HG03025 (cell line): ENCODE data around the gene ZNF44.
"Not testable (repeated sequence)": the region's sequence is repeated elsewhere in the genome, so short reads cannot be mapped to it uniquely, and the experiment has no call there.

Experiments used
- ATAC-seq: cut with Tn5 transposase; IDR thresholded peaks from one replicate; pipeline ENCODE4 v1.9.1; 2021; ENCODE audit warnings: mild to moderate bottlenecking, moderate library complexity; ENCODE audit not compliant: unreplicated experiment, low FRiP score

The ZNF44 gene

DNA sequence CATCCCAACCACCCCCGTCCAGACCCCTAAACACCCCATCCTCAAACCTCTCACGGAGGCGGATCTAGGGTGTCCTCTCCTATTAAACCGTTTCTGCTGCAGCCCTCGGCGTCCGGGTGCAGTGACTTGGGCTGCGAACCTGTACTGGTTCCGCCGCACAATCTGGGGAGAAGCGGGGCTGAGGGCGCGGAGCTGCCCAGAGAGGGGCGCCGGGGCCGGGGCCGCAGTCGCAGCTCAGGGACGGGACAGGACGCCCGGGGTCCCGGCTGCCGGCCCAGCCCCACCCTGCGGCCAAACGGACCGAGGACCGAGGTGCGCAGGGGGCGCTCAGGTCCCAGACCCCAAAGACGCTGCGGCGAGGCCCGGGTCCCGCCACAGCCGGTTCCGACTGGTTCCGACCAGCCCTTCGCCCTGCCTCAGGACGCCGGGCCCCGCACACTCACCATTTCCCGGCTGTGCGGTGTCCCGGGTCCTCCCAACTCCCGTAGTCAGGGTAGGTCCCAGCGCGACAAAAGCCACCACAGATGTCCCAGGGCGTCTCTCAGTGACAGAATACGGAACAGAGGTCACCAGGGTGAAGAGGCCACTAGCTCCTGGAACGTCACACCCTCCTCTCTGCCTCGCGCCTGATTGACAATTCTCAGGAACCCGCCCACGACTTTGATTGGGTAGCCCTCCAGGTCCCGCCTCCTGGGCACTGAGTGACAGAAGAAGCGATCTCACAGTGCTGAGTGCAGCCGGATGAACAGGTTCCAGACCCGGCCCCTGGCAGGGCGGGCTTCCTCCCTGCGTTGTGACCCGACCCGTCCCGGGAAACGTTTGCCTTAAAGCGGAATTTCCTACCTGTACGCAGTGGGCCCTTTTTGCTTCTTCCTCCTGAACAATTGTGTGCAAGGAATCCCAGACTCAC is at the start of gene ZNF44:
Gene ZNF44, minus strand, starts transcription at position 635 of the 910 bp plus-strand sequence. Its CDS starts 189 bp downstream, at position 446.
- peak; percentile 85 for ATAC-seq

DNA sequence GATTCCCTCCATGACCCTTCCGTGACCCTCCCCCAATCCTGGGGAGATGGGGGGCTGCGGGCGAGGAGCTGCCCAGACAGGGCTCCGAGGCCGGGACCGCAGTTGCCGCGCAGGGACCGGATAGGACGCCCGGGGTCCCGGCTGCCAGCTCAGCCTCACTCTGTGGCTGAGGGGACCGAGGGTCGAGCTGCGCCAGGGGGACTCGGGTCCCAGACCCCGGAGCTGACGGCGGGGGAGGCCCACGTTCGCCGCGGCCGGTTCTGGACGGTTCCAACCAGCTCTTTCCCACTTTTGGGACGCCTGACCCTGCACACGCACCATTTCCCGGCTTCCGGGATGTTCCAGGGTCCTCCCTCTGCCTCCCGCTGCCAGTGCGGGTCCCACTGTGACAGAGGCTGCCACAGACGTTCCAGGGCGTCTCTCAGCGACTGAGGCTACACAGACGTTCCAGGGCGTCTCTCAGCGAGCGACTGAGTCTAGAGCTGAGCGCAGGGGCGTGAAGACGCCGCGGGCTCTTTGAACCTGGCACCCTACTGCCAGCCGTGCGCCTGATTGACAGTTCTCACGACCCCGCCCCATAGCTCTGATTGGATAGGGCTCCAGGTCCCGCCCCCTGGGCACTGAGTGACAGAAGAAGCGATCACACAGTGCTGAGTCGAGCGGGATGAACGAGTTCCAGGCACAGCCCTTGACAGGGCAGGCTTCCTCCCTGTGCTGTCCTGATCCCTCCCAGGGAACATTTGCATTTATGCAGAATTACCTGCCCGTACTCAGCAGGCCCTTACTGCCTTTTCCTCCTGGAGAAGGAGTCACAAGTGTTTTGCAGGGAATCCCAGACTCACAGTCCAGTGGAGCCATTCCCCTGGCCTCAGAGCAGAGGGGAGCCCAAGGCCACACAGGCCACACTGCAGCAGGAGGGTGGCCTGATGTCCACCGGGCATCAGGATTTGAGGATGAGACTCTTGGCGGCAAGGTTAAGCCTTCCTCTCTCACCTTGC is 38.8 kb upstream of the ZNF44 start, which contains the start of gene ZNF563:
Gene ZNF563, minus strand, starts transcription at position 472 of the 998 bp plus-strand sequence. Its CDS starts 151 bp downstream, at position 321.
- ATAC-seq: peak; percentile 88

DNA sequence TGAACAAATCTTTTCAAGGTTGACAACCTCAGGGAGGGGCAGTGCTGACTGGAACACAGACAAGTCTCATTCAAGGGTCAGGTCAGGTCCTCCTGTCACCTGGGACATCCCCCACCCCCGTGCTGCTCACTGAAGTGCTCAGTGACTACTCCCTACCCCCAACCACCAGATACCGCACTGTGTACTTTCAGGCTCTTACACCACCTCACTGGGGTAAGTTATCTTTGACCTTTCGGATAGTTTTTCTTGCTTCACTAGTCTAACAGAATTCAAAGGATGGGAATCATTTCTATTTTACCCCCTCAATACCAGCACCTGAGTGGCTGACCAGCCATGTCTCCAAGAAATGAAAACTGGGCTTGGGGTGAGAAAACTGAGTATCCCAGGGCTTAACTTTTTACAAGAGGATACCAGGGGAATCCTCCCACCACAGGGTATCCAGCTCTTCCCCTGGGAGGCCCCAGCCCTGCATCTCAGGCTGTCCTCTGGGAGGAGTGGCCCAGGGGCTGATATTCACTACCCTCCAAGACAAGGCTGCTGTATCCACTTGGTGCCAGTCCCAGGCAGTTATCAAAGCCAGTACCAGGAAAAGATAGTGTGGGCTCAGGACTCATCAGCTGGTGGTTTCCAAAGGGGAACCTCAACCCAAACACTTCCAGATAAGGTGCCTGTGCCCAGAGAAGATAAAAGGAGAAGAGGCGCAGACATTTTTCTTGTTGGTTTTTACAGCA is 36.7 kb upstream of the ZNF44 start:
- no peak for ATAC-seq

DNA sequence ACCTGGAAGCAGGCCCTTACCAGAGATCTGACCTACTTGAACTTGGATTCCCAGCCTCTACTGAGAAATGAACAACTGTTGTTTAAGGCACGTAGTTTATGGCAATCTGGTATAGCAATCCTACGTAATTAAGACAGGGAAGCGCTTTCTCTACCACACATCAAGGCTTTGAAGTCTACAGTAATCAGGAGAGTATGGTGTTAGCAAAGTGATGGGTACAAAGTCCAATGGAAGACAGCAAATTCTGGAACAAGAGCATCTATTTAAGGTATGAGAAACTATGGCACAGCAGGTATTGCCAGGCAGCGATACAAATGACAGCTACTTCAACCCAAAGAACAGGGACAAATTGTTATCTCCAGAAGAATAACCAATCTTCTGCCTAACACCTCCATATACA is 35.7 kb upstream of the ZNF44 start:
- ATAC-seq: no peak

DNA sequence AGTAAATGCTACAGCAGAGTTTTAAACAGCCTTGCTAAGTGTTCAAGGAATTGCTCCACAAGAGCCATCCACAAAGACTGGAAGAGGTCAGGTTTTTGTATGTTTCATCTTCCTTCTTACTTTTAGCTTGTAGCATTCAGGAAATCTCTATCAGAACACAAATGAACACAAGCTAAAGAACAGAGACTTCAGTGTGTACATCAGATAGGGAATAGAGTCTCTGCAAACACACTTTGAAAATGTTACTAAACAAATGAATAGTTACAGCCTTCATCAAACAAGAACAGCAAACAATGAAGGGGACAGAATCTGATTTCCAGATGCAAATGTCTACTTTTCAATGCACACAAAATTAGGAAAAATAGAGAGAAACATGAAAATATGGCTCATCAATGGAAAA is 31.0 kb upstream of the ZNF44 start:
- ATAC-seq: no peak

DNA sequence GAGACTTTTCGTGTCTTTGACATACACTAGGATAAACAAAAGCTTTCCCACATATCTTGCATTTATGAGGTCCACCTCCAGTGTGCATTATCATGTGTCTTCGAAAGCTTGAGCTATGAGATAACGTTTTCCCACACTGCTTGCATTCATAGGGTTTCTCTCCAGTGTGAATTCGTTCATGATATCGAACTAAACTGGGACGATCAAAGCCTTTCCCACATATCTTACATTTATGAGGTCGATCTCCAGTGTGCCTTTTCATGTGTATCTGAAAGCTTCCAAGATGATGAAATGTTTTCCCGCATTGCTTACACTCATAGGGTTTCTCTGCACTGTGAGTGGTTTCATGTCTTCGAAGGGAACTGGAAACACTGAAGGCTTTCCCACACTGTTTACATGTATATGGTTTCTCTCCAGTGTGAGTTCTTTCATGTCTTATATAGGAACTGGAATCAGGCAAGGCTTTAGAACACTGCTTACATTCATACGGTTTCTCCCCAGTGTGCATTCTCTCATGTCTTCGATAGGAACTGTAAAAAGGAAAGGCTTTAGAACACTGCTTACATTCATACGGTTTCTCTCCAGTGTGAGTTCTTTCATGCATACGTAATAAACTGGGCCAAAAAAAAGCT is 24.2 kb upstream of the ZNF44 start:
- no peak for ATAC-seq

DNA sequence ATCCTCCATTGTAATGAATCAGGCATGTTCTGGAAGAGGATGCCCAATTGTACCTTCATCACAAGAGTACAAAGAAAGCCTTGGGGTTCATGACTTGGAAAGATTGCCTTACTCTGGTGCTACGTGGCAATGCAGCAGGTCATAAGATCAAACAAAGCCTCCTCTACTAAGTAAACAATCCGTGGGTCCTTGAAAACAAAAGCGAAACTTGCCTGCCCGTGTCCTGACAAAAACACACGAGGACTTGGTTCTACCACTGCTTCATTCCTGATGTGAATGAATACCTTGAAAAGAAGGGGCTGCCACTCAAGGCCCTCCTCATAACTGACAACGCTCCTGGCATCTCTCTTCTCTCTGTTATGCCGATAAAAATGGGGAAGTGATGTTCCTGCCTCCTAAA is 19.9 kb upstream of the ZNF44 start:
- ATAC-seq: no peak

DNA sequence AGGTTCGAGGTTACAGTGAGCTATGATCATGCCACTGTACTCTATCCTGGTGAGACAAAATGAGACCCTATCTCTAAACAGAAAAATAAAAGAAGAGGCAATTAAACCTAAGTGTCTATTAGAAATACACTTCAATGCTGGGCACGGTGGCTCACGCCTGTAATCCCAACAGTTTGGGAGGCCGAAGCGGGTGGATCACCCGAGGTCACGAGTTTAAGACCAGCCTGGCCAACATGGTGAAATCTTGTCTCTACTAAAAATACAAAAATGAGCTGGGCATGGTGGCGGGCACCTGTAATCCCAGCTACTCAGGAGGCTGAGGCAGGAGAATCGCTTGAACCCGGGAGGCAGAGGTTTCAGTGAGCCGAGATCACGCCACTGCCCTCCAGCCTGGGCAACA is 14.2 kb upstream of the ZNF44 start:
- not testable (repeated sequence) for ATAC-seq

DNA sequence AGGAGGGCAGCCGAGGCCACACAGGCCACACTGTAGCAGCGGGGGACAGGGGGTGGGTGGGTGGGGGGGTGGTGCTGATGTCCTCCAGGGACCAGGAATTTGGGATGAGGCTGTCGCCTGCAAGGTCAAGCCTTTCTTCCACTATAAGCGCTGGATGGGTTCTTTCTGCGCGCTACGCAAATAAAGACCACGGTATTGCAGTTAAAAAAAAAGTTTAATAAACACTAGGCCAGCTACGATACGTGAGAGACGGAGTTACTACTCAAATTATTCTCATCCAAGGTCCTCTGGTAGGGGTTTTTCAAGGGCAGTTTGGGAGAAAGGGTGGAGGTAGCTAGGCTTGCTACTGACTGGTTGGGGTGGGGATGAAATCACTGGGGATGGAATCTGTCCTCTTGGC is 508 bp upstream of the ZNF44 start:
- ATAC-seq: no peak

DNA sequence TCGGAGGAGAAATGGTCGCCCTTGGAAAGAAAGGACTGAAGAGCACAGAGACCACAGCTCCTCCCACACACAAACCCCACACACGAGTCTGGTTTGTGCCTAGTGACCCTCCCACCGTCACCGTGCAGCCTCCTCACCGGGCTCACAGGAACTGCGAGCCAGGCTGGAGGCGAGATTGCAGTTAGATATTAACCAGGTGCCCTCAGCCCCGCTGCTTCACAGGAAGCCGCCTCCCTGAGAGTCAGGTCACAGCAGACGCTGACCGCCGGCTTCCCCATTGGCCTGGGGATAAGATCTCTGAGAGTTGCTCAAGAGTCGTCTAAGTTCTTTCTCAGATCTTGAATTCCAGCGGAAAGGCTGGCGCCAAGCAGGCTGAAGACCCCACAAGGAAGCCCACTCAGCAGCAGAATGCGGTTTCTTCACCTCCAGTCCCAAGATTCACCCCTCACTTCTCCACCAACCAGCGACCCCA is 870 bp downstream of the ZNF44 start:
- ATAC-seq: no peak

DNA sequence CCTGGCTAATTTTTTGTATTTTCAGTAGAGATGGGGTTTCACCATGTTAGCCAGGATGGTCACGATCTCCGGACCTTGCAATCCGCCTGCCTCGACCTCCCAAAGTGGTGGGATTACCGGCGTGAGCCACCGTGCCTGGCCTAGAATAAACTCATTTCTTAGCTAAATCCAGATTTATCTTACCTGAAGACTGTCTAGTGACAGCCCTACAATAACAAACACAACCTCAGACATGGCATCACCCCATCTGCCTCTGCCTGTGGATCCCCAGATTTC is 5.0 kb downstream of the ZNF44 start:
- no peak for ATAC-seq

DNA sequence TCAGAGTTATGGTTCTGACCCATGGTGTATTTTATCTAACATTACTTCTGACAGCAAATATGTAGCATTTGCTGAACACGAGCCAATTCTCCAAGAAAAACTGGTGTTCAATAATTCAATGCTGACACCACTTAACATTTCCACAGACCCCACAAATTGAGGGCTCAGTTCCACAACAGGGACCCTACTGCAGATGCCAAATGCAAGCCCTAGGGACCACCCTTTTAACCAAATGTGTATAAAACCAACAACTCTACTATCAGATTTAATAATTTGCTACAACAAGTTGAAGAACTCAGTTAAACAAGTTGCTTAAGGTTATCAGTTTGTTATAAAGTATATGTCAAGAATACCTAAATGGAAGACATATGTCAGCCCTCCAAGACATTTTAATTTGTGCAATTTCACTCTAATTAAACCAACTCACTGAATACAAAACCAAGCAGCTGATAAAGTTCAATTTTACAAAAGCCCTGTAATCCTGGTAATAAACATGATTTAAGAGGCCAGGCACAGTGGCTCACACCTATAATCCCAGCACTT is 6.7 kb downstream of the ZNF44 start:
- ATAC-seq: no peak

DNA sequence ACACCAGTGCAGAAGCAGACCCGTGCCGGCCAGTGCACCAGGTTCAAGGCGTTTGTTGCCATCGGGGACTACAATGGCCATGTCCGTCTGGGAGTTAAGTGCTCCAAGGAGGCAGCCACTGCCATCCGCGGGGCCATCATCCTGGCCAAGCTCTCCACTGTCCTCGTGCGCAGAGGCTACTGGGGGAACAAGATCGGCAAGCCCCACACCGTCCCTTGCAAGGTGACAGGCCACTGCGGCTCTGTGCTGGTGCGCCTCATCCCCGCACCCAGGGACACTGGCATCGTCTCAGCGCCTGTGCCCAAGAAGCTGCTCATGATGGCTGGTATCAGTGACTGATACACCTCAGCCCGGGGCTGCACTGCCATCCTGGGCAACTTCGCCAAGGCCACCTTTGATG is 10.1 kb downstream of the ZNF44 start:
- no peak for ATAC-seq

DNA sequence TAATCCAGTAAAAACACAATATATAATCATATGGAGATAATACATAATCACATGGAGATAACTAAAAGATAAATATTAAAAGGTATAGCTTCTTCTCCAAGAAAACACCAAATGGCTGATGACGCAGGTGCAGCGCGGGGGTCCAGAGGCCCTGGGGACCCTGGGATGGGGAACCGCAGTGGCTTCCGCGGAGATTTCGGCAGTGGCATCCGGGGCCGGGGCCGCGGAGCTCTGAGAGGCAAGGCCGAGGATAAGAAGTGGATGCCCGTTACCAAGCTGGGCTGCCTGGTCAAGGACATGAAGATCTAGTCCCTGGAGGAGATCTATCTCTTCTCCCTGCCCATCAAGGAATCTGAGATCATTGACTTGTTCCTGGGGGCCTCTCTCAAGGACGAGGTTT is 10.5 kb downstream of the ZNF44 start:
- ATAC-seq: no peak

DNA sequence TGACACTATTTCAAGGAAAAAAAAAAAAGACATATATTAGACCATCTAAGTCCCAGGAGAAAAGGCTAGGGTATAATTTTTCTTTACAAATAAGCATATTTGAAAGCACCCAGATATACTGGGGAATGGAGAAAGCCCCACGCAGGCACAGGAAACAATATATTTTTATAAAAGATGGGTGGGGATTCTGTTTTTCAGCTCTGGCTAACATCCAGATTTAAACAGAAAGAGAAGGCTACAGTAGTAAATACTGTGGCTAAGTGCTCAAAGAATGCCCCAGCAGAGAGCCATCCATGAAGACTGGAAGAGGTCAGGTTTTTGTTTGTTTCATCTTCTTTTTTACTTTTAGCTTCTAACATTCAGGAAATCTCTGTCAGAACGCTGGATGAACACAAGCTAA is 16.0 kb downstream of the ZNF44 start:
- no peak for ATAC-seq

DNA sequence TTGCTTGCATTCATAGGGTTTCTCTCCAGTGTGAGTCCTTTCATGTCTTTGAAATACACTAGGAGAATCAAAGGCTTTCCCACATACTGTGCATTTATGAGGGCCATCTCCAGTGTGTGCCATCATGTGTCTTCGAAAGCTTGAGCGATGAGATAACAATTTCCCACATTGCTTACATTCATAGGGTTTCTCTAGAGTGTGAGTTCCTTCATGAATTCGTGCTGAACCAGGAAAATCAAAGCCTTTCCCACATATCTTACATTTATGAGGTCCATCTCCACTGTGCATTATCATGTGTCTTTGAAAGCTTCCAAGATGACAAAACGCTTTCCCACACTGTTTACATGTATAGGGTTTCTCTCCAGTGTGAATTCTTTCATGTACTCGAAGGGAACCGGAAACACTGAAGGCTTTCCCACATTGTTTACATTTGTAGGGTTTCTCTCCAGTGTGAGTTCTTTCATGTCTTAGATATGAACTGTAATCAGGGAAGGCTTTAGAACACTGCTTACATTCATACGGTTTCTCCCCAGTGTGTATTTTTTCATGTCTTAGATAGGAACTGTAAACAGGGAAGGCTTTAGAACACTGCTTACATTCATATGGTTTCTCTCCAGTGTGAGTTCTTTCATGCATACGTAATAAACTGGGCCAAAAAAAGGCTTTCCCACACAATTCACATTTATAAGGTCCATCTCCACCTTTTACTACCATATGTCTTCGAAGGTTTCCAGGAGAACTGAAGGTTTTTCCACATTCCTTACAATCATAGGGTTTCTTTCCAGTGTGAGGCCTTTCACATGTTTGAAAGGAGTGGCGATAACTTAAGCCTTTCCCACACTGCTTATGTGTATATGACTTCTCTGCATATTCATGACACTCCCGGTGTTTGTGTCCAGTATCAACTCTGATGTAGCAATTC is 21.4 kb downstream of the ZNF44 start:
- no peak for ATAC-seq

DNA sequence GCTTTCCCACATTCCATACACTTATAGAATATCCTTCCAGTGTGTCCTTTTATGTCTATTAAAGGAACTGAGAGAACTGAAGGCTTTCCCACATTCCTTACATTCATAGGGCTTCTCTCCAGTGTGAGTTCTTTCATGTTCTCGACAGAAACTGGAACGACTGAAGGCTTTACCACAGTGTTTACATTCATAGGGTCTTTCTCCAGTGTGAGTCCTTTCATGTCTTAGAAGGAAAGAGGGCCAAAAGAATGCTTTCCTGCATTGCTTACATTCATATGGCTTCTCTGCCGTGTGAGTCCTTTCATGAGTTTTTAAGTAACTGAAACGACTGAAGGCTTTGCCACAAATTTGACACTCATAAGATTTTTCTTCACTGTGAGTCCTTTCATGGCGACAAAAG is 22.3 kb downstream of the ZNF44 start:
- no peak for ATAC-seq

DNA sequence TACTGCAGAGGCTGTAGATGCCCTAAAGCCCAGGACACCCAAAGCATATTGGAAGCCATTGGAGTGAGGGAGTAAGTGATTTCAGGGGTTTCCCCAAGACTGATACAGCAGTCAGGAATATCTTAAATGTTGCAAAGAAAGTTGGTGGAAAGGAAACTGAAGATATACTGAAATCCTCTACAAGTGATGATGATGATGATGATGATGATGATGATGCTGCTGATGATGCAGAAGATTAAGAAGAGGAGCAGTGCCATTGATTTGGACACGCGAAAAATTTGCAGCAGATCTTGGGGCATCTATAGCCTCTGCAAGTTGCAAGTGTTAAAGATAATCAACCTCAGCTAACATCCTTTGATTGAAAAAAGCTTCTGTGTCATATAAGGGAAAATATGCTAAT is 23.8 kb downstream of the ZNF44 start:
- ATAC-seq: no peak
